ENCODE data around the gene IFT27.

DNA sequence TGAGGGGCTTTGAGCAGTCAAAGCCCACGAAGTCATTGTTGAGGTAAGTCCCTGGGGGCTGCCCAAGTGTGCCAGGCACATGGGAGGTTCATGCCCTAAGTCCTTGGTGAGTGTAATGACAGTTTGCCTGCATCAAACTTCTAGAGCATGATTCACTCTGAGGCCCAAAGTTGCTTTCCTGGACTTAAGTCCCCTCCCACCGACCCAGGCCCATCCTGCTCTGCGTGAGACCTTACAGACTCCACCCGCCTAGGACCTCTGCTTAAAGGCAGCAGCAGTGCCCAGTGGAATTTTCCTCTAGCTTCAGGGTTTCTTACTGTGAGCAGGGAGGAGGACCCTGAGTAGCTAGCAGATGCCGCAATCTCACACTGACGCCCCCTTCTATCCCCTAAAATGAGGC, 46.7 kb upstream of the IFT27 start:
- TF ChIP-seq CTCF (conservative IDR thresholded peaks at IDR 0.05), result no peak
- TF ChIP-seq ZFX (IDR thresholded peaks at IDR 0.05), result no peak

All from C4-2B (cell line).